Cerebellar cortex (tissue), 1 donor: Measurements from ENCODE around the gene ANKS4B.
"Not testable (repeated sequence)": the region's sequence is repeated elsewhere in the genome, so short reads cannot be mapped to it uniquely, and the experiment has no call there.

Source experiments
- DNase-seq: peaks from one replicate; pipeline ENCODE4 v3.0.0-alpha.2; 2015; ENCODE audit warnings: low spot score

ANKS4B gene

DNA sequence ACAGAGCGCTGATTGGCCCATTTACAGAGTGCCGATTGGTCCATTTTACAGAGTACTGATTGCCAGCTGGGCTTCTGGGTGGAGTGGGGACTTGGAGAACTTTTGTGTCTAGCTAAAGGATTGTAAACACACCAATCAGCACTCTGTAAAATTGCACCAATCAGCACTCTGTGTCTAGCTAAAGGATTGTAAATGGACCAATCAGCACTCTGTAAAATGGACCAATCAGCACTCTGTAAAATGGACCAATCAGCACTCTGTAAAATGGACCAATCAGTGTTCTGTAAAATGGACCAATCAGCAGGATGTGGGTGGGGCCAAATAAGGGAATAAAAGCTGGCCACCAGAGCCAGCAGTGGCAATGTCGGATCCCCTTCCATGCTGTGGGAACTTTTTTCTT, 56.3 kb downstream of the ANKS4B start:
- DNase-seq, result not testable (repeated sequence)

- peak; percentile 99 for DNase-seq
Measured at GRCh38 chr16:21300309-21301167, 67.0 kb downstream of the ANKS4B start.

- peak; percentile 43 for DNase-seq
Measured at GRCh38 chr16:21301168-21301894, 67.8 kb downstream of the ANKS4B start.

DNA sequence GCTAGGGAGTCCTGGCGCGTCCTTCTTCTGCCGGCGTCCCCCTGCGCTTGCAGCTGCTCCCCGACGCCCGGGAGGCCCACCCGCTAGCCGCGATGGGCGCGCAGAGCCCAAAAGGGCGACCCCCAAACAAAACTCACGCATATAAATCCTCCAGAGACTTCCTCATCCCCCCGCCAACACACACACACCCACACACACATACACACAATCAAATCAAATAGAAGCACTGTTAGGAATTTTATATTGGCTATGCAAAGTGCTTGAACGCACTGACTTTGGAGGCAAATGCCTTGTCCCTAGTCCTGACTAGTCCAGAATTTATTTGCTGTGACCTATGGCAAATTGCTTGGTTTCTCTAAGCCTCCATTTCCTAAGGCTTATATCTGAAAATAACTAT, 68.4 kb downstream of the ANKS4B start:
- DNase-seq, result peak; percentile 15

DNA sequence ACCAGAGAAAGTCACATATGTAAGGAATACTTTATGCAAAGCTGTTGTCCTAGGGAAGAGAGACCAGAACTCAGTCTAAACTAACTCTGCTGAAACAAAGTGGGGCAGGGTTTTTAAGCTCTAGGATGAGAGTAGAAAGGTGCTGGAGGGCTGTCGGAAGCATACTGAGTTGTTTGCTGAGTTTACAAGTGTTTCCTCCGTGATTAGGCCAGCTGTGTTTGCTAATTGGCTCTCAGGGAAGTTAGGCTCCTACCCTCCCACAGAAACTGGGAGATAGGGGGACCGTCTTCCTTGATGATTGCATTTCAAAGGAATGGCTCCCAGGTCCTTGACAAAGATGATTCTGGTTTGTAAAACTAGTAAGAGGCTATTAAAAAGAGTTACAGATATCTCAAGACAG, 69.0 kb downstream of the ANKS4B start:
- no peak for DNase-seq

DNA sequence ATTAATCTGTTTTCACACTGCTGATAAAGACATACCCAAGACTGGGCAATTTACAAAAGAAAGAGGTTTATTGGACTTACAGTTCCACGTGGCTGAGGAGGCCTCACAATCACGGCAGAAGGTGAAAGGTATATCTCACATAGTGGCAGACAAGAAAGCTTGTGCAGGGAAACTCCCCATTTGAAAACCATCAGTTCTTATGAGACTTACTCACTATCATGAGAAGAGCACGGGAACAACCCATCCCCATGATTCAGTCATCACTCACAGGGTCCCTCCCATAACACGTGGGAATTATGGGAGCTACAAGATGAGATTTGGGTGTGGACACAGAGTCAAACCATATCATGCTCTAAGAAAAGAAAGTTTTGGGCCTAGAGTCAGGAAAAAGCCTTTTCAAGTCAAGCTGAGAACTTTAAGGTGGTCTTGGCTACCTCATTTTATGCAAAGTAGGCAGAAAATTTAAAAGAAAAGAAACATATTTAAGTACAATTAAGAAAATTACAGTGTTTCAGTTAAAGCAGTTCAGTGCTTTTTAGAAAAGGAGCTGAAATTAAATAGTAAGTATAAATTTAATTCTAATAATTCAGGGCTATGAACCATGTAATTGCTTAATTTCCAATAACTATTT, 69.5 kb downstream of the ANKS4B start:
- no peak for DNase-seq
